ENCODE measurements around the gene HIGD1A.
"Not testable (repeated sequence)": the region's sequence is repeated elsewhere in the genome, so short reads cannot be mapped to it uniquely, and the experiment has no call there.

HIGD1A gene

DNA sequence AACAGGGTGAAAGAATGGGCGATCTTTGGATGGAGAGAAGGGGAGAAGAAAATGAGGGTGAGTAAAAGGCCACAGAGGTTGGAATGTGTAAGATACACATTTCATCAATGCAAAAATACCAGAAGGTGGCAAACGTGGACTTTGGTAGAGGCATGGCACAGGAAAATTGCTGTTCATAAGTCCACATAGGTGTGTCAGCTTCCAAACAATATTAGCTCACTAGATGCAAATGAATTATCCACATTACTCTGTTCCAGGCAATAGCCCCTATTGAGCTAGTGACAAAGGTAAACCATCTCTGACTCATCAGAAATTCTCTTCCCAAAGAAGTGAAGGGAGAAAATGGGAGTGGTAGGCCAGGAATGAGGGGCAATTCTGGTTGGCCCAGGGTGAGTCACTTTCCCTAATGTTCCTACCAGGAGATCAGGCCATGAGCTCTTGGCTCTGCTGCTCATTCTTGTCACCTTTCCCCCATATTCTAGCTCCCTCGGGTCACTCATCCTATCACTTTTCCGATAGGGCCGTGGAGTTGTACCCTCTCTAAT, 24.9 kb upstream of the HIGD1A start:
- DNase-seq (ENCODE audit: low read depth) = no peak

DNA sequence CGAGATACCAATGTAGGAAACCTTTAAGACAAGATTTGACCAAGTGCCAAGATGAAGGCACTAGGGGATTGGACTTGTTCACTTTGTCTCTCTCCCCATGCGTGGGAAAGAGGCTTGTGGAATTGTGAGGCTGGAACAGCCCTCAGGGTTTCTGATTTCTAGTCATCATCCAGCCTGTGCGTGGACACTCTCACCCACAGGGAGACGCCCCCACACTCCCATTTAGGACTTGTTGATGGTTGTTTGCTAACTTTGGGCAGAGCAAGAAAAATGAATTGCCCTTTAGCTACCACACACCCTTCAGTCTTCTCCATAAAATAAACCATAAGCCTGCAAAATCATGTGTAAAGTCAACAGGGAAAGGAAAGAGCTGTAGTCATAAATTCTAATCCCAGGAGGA, 23.4 kb upstream of the HIGD1A start:
- no peak for DNase-seq (ENCODE audit: low read depth)

DNA sequence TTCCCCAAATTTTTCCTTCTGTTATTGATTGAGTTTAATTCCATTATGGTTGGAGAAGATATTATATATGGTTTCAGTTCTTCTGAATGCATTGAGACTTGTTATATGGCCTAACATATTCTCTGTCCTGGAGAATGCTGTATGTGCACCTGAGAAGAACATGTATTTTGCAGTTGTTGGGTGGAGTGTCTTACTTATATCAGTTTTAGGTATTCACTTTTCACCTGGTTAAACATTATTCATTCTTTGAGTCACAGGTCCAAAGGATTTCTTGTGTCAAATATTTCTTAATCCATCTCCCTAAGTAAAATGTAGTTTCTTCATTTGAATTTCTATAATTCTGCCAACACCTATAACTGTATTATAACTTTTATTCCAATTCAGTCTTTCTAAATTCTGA, 22.7 kb upstream of the HIGD1A start:
- DNase-seq (ENCODE audit: low read depth) = no peak

DNA sequence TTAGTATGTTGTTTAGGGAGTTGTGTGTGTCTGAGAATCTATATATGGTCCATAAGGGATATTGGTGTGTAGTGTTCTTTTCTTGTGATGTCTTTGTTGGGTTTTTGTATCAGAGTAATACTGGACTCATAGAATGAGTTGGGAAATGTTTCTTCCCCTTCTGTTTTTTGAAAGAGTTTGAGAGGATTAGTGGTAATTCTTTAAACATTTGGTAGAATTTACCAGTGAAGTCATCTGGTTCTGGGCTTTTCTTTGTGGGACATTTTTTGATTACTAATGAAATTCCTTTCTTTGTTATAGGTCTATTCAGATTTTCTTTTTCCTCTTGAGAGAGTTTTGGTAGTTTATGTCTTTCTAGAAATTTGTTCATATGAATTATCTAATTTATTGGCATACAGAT, 21.9 kb upstream of the HIGD1A start:
- no peak for DNase-seq (ENCODE audit: low read depth)

DNA sequence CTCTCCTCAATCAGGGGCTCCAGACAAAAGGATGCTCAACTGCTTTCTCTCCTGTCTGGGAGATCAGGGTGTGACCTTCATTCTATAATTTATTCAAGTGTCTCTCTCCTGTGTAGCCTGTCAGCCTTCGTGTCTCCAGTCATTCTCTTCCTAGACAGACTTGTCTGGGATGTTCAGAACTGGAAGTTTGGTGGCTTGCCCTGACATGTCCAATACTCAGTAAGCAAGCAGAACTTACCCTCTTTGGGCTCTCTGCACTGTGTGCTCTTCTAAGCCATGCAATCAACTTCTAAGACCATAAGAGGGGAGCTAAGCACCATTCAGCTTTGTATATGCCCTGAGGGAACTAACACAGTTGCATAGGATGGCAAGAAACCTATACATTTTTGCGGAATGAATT, 19.1 kb upstream of the HIGD1A start:
- DNase-seq (ENCODE audit: low read depth) = no peak

DNA sequence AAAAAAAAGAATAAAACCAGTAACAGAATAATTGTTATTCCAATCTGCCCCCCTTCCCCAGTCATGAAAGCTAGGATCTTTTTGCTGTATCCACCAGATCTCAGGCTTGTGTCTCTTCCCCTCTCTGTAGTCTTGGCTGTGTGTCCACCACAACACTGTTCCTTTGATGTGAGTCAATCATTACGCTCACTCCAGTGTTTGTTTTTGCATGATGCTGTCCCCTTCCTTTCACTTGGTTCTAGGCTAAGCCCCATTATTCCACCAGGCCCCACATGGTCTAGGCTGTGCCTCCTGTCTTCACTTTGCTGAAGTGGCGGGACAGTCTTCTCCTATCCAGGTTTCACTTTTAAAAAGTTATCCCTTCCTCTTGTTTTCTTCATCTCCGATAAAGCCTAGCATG, 18.5 kb upstream of the HIGD1A start:
- DNase-seq (ENCODE audit: low read depth) = no peak

DNA sequence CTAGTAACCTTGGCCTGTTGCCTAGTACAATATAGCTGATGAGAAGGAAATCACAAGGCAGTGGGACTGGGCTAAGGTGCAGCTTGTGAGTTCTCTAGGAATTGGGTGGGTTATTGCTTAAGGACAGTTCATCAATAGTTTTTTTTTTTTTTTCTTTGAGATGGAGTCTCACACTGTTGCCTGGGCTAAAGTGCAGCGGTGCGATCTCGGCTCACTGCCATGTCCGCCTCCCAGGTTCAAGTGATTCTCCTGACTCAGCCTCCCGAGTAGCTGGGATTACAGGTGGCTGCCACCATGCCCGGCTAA, 16.4 kb upstream of the HIGD1A start:
- DNase-seq (ENCODE audit: low read depth) = no peak

DNA sequence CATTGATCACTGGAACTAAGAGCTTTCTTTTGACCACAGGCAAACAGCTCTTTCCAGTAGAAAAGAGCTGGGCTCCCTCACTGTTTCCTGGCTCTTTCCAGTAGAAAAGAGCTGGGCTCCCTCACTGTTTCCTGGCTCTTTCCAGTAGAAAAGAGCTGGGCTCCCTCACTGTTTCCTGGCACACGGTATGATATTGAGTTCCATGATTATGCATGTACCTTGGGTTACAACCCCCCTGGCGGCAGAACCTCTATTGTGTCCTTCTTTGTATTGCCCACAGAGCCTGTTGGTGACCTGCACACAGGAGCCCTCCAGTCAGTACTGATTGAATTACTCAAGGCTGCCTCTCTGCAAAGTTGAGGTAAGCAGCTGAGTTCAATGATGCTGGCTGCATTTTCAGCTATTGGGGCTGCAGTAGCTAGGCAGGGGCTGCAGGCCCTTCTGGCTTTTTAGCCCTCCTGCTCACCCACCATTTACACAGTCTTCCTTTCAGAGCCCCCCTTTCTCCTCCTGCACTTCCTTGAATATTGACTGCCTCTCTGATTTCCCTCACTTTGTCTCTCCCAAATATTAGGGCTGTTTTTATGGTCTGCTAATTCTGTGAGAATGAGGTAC, 15.2 kb upstream of the HIGD1A start:
- DNase-seq (ENCODE audit: low read depth) = no peak

DNA sequence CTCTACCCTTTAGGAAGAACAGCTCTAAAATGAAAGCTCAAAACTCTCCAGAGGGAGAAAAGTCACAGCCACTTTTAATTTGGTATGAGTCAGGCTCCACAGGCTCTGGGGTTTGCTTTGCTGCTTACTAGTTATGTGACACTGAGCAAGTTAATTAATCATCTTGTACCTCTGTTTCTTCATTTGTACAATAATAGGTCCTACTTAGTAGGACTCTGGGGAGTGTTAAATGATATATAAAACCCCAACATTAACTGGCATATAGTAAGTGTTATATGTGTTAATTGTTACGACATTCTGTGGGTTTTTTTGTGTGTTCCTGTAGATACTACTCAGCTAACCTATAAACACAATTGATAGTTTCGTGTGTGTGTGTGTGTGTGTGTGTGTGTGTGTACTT, 11.5 kb upstream of the HIGD1A start:
- no peak for DNase-seq (ENCODE audit: low read depth)

DNA sequence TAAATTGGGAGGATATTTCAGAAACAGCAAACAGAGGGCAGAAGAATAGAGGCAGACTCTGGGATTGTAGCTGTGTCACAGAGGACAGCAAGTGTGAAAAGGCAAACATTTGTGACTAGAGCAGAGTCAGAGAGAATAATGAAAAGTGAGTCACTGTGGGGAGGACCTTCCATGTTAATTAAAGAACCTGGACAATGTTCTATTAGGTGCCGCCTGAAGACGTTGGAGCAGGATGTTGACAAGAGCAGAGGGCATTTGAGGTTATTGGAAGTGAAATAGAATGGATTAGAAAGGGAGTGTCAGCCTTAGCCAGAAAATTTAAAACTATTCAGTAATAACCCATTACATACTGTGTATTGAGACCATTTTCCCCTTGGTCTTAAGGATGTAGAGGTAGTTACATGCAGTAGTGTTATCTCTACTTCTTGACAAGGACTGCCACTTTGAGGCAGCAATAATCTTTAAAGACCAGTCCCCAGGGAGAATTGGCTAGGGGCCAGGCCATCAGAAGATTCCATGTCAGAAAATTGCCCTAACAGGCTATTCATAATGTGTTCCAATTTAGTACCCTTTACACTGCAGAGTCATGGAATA, 10.7 kb upstream of the HIGD1A start:
- DNase-seq (ENCODE audit: low read depth) = no peak

DNA sequence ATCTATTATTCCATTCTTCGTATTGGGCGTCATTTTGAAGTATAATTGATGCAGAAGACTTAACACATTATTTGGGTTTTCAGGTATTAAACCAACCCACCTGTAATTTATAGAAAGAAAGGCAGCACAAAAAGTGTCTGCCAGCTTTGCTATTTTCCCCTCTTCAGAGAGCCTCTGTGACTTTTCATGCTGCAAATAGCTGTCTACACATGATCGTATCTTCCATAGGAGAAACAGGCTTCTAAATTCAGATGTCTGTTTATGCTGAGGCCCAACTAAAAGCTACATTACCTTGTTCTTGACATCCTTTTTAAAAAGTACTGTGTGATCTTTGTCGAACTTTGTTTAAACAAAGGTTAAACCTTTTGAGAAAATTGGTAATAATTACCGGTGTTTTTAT, 10.0 kb upstream of the HIGD1A start:
- DNase-seq (ENCODE audit: low read depth) = no peak

DNA sequence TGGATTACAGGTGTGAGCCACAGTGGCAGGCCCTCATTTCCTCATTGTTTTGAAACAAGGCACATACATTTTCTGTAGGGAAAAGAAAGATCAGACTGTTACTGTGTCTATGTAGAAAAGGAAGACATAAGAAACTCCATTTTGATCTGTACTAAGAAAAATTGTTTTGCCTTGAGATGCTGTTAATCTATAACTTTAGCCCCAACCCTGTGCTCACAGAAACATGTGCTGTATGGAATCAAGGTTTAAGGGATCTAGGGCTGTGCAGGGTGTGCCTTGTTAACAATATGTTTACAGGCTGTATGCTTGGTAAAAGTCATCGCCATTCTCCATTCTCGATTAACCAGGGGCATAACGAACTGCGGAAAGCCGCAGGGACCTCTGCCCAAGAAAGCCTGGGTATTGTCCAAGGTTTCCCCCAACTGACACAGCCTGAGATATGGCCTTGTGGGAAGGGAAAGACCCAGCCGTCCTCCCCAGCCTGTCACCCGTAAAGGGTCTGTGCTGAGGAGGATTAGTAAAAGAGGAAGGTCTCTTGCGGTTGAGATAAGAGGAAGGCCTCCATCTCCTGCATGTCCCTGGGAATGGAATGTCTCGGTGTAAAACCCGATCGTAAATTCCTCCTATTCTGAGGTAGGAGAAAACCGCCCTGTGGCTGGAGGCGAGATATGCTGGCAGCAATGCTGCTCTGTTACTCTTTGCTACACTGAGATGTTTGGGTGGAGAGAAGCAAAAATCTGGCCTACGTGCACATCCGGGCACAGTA, 7.0 kb upstream of the HIGD1A start:
- DNase-seq (ENCODE audit: low read depth) = not testable (repeated sequence)

DNA sequence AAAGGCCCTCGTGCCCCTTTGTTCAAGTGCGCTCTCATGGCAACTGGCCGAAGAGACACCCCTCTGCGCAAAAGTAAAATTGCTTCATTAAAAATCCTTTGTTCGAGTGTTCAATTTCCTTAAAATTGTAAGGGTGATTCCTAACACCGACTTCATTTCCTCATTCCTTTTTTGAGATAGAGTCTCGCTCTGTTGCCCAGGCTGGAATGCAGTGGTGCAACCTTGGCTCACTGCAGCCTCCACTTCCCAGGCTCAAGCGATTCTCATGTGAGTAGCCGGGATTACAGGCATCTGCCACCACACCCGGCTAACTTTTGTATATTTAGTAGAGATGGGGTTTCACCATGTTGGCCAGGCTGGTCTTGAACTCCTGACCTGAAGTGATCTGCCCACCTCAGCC, 6.4 kb upstream of the HIGD1A start:
- DNase-seq (ENCODE audit: low read depth) = not testable (repeated sequence)

DNA sequence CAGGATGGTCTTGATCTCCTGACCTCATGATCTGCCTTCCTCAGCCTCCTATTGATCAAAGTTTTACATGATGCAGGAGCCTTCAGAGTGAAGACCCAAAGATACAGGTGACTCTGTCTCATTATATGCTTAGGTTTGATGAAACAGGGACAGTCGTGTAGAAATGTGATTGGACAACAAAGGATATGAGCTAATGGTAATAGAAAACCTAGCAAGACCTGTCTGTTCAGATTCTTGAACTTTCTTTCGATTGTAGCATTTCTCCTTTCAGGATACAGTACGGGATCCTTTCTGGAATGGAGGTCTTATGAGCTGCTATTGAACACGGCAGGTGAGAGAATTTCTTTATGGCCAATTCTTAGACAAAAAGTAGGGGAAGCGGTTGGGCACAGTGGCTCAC, 4.9 kb upstream of the HIGD1A start, which contains the start of gene ACKR2:
Gene ACKR2, plus strand, starts transcription at position 244 of the 400 bp plus-strand sequence. CDS start 55,058 bp downstream, outside the sequence.
- no peak for DNase-seq (ENCODE audit: low read depth)

DNA sequence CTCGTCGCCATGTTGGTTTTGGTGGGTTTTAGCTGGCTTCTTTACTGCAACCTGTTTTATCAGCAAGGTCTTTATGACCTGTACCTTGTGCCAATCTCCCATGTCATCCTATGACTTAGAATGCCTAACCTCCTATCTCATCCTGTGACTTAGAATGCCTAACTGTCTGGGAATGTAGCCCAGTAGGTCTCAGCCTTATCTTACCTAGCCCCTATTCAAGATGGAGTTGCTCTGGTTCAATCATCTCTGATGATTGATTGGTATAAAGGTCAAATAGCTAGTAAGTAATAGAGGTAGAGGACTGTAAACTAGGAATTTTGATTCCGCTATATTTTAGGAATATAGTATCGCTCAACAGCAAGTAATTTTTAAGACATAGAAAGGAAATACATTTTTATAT, 3.6 kb upstream of the HIGD1A start:
- DNase-seq (ENCODE audit: low read depth) = no peak

DNA sequence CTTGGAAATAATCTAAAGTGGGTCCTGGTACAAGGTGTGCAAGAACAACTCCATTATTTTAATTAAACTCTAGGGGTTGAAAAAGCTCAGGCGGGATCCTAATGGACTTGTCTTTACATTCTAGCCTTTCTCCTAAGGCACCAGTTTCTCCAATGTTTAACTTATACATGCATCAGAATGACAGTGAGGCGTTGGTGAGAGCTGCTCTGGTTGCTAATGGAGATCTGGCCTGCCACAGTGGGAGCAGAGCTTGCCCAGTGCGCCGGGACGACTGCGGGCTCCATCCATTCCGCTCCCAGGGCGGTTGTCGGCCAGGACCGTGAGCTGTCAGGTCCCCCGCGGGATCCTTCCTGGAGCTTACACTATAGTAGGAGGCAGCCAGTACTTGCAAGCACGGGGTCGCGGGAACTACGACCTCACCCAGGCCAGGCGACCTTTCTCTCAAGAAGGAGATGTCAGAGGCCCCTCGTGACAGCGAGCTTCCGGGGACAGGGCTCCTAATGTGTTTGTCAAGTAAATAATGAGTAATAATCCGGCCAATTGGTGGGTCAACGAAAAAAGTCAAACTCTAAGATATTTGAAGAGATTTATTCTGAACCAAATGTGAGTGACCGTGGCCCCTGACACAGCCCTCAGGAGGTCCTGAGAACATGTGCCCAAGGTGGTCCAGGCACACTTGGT, 991 bp upstream of the HIGD1A start:
- DNase-seq (ENCODE audit: low read depth) = no peak

DNA sequence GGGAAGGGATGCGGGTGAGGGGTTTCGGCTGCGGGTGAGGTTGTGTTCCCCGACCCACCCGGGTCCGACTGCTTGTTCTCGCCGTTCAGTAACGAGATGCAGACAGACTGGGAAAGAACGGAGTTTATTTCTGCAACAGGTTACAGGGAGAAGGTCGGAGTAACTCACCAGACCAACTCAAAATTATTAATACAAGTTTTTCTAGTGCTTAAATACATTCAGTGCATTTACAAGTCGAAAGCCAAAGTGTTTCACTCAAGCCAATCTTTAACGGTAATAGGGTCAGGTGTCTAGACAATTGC, 492 bp upstream of the HIGD1A start:
- DNase-seq (ENCODE audit: low read depth) = no peak

DNA sequence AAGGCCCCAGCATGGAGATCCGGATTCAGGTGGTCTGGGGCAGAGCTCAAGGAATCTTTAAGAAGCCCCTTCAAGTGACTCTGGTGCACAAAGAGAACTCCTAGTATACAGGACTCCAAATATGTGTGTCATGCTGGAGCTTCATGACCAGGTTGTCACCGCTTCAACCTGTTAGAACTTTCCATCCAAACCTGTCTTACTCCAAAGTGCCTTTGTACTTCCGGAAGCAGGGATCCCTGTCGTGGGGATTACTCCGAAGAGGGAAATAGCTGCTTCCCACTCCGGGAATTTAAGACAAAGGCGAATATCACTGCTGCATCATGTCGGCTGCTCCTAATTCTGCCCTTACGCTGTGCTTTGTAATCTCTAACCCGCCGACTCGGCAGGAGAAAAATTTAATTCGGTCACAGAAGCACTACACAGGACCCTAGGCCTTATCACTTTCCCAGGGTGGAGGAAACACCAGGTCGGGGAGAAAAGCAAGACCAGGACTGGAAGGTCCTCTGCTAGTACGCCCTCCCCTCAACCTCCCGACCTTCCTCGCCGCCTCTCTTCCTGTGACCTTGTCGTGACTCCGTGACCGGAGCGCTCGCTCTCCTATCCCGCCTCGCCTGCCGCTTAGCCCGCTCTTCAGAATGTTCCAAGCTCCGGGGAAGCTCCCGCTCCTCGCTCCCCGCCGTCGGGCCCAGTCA, 730 bp downstream of the HIGD1A start:
- no peak for DNase-seq (ENCODE audit: low read depth)

DNA sequence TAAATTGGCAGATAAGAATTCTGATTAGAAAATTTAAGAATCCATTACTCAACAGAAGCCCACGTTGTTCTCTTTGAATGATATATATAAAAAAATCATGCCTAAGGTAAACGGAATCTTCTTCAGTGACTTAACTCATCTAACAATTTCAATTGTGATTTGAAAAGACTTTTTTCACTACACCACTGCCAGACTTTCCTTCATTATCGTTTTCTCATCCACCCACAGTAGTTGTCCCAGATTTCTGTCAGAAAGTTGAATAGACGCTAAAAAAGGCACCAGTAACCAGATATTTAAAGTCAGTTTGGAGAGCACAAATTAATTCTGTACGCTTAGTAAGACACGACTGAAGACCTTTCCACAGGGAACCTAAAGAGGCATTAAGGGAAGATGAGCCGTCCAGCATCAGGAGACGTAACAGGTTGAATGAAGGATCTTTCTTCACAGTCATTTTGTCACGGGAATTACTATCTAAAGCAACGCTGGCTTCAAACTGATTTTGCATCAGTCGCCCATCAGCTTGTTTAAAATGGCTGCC, 1.3 kb downstream of the HIGD1A start:
- no peak for DNase-seq (ENCODE audit: low read depth)

DNA sequence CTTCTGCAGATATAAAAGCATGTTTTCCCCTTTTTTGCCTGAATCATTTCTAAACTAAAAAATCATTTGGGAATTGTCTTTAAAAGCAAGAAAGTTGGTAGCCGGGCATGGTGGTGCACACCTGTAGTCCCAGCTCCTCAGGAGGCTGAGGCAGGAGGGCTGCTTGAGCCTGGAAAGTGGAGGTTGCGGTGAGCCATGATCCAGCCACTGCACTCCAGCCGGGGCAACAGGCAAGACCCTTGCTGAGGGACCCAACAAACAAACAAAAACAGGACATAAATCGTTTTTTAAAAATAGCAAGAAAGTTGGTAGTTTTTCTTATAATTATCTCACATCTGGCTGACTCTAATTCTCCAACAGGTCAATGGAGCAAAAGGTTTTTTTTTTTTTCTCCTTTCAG, 2.5 kb downstream of the HIGD1A start:
- no peak for DNase-seq (ENCODE audit: low read depth)

DNA sequence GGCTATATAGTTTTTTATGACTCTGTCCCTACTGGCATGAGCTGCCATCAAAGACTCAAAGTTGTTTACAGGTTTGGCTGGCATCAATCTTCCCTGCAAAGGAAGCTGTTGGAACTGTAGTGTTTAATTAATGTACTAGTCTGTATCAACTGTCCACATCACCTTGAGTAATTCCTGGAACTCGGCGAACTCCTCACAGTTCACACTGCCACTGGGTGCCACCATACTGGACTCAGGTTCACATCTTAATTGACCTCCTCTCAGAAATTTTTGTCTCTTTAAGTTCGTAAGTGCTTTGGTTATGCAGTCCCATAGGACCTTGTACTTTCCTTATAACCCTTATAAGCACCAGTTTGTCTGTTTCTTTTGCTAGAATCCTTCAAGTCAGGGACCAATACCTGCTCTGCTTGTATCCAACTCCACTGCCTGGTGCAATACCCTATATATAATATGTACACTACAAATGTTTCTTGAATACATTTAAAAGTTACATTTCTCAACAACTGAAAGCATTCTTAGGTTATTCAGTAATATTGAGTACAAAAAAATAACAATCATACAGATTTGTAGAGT, 3.2 kb downstream of the HIGD1A start:
- DNase-seq (ENCODE audit: low read depth) = no peak

DNA sequence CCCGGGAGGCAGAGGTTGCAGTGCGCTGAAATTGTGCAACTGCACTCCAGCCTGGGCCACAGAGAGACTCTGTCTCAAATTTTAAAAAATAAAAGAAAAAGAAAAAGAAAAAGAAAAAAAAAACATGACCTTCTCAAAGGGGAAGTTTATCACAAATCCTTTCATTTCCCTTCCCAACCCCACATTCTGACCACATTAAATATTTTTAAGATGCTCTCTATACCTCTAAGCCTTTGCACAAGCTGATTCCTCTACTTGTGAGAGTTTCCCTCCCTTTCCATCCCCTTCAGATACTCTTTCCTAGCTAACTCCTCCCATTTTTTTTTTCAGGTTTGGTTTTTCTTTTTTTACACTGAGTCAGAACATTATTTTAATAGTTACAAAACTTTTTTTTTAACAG, 4.0 kb downstream of the HIGD1A start:
- DNase-seq (ENCODE audit: low read depth) = no peak

Measured in stimulated activated CD8-positive, alpha-beta memory T cell treated with anti-CD3 and anti-CD28 coated beads, Interleukin-7, amount 100 ng/mL, for 24 hours (primary cell).